ENCODE measurements around the gene DR1. TPM values are rescaled to one million over a fixed set of nuclear protein-coding genes. Genes with fewer than 3 reads are reported as not detected.

The DR1 gene
- total RNA-seq, 1 experiment from 2014 or later = 48.6 TPM

DNA sequence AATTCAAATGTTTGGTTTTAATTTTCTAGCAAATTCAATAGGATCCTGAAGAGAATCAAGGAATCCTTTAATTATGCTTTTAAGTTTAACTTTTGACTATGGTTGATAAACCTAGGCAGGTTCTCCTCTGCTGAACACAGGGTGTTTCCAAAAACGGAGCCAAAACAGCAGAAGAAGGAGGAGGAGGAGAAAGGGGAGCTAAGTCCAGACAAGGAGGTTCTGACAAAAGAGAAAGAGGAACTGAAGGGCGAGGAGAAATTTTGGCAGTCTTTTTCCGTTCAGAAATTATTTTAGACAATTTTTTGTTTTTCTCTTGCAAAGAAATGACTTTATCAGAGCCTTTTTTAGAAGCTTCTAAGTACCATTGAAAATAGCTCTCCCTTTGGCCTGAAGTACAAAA is 69.0 kb downstream of the DR1 start:
- no peaks in the 10 kb centered on the region for H3F3A ChIP-seq (ENCODE audit: low read length, unreplicated experiment)
- ChIA-PET CTCF (no interaction called here), POLR2A (ENCODE audit: unreplicated experiment) (no interaction called here)
- no peaks in the 10 kb centered on the region for H3K9me3 ChIP-seq (ENCODE audit: low read length)
- no peak overlapping the region for H3K4me2 ChIP-seq (ENCODE audit: low read length)
- no peak overlapping the region for H3K9ac ChIP-seq (ENCODE audit: low read length)
- intact Hi-C loops (cut with micrococcal nuclease) = no loop called here
- ATAC-seq = no peak
- TF ChIP-seq EZH2 (IDR thresholded peaks at IDR 0.05; ENCODE audit: low read length, unreplicated experiment) (no peak), EZH2phosphoT487 (IDR thresholded peaks at IDR 0.05; ENCODE audit: borderline replicate concordance, low read length) (no peak)
- TF ChIP-seq, protein P1, sequence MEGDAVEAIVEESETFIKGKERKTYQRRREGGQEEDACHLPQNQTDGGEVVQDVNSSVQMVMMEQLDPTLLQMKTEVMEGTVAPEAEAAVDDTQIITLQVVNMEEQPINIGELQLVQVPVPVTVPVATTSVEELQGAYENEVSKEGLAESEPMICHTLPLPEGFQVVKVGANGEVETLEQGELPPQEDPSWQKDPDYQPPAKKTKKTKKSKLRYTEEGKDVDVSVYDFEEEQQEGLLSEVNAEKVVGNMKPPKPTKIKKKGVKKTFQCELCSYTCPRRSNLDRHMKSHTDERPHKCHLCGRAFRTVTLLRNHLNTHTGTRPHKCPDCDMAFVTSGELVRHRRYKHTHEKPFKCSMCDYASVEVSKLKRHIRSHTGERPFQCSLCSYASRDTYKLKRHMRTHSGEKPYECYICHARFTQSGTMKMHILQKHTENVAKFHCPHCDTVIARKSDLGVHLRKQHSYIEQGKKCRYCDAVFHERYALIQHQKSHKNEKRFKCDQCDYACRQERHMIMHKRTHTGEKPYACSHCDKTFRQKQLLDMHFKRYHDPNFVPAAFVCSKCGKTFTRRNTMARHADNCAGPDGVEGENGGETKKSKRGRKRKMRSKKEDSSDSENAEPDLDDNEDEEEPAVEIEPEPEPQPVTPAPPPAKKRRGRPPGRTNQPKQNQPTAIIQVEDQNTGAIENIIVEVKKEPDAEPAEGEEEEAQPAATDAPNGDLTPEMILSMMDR (conservative IDR thresholded peaks at IDR 0.05; ENCODE audit: low read depth, low read length) = no peak
- no peak overlapping the region for H3K4me3 ChIP-seq (ENCODE audit: low read length)
- H3K27ac ChIP-seq (ENCODE audit: low read length) = no peak overlapping the region
- H3K27me3 ChIP-seq (ENCODE audit: low read length) = no peaks in the 10 kb centered on the region
- no peak overlapping the region for H2AFZ ChIP-seq (ENCODE audit: low read length)
- no peaks in the 10 kb centered on the region for H3K4me1 ChIP-seq (ENCODE audit: insufficient read depth, low read length)
- no TSS peak for BruUV-seq (replicated peaks)
- H3K9me2 ChIP-seq (replicated peaks; ENCODE audit: low read length) = no peaks in the 10 kb centered on the region
- no peaks in the 10 kb centered on the region for H3K79me2 ChIP-seq (ENCODE audit: low read length)
- no peaks in the 10 kb centered on the region for H3K36me3 ChIP-seq (ENCODE audit: low read depth, low read length)
- no peaks in the 10 kb centered on the region for H4K20me1 ChIP-seq (ENCODE audit: low read length)
- DNase-seq = no peak

DNA sequence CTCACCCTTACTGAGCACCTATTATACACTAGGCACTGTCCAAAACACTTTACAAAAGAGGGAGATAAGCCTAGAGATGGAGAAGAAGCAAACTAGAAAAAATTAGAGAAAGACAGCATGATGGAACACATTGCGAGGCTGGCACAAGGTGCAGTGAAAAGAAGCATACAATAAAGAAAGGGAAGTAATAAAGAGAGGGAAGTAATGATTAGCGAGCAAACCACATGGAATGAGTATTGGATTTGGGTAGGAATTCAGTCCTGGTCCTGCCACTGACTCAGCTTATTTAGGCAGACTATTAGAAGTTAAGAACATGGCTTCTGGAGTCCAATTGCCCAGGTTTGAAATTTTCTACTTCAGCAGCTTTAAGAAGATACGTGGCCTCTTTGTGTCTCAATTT is 69.6 kb downstream of the DR1 start:
- Histone ChIP-seq H3K9ac (ENCODE audit: low read length) (no peak overlapping the region), H3K79me2 (ENCODE audit: low read length) (no peaks in the 10 kb centered on the region), H3K27me3 (ENCODE audit: low read length) (no peaks in the 10 kb centered on the region), H3K36me3 (ENCODE audit: low read depth, low read length) (no peaks in the 10 kb centered on the region), H4K20me1 (ENCODE audit: low read length) (no peaks in the 10 kb centered on the region), H3K27ac (ENCODE audit: low read length) (no peak overlapping the region), H3K4me2 (ENCODE audit: low read length) (no peak overlapping the region), H3K4me1 (ENCODE audit: insufficient read depth, low read length) (no peaks in the 10 kb centered on the region), H3F3A (ENCODE audit: low read length, unreplicated experiment) (no peaks in the 10 kb centered on the region), H3K9me3 (ENCODE audit: low read length) (no peaks in the 10 kb centered on the region), H3K9me2 (replicated peaks; ENCODE audit: low read length) (no peaks in the 10 kb centered on the region), H2AFZ (ENCODE audit: low read length) (no peak overlapping the region), H3K4me3 (ENCODE audit: low read length) (no peak overlapping the region)
- POLR2A ChIA-PET (ENCODE audit: unreplicated experiment) = no interaction called here
- ATAC-seq = no peak
- intact Hi-C loops (cut with micrococcal nuclease) = no loop called here
- TF ChIP-seq, protein P1 (conservative IDR thresholded peaks at IDR 0.05; ENCODE audit: low read depth, low read length) = no peak
- TF ChIP-seq EZH2 (IDR thresholded peaks at IDR 0.05; ENCODE audit: low read length, unreplicated experiment) (no peak), EZH2phosphoT487 (IDR thresholded peaks at IDR 0.05; ENCODE audit: borderline replicate concordance, low read length) (no peak)
- no peak for DNase-seq
- CTCF ChIA-PET = no interaction called here
- no TSS peak for BruUV-seq (replicated peaks)

DNA sequence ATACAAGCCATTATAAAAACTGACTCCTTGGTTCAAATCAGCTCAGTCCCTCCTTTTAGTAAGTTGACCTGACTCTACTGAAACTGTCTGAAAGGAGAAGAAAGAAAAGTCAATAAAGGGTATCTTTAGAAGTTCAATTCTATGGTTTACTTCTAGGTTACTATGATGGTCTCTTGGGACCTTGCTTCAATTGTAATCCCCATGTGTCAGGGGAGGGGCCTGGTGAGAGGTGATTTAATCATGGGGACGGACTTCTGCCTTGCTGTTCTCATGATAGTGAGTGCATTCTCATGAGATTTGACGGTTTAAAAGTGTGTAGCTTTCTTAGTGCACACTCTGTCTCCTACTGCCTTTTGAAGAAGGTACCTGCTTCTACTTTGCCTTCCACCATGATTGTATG is 70.5 kb downstream of the DR1 start:
- DNase-seq (no peak), ATAC-seq (no peak)
- Histone ChIP-seq H3F3A (ENCODE audit: low read length, unreplicated experiment) (no peaks in the 10 kb centered on the region), H3K4me3 (ENCODE audit: low read length) (no peak overlapping the region), H3K9ac (ENCODE audit: low read length) (no peak overlapping the region), H3K79me2 (ENCODE audit: low read length) (no peaks in the 10 kb centered on the region), H3K4me2 (ENCODE audit: low read length) (no peak overlapping the region), H2AFZ (ENCODE audit: low read length) (no peak overlapping the region), H3K9me3 (ENCODE audit: low read length) (no peaks in the 10 kb centered on the region), H3K36me3 (ENCODE audit: low read depth, low read length) (no peaks in the 10 kb centered on the region), H3K4me1 (ENCODE audit: insufficient read depth, low read length) (no peaks in the 10 kb centered on the region), H4K20me1 (ENCODE audit: low read length) (no peaks in the 10 kb centered on the region), H3K27me3 (ENCODE audit: low read length) (no peaks in the 10 kb centered on the region), H3K27ac (ENCODE audit: low read length) (no peak overlapping the region), H3K9me2 (replicated peaks; ENCODE audit: low read length) (no peaks in the 10 kb centered on the region)
- no TSS peak for BruUV-seq (replicated peaks)
- intact Hi-C loops (cut with micrococcal nuclease) = no loop called here
- ChIA-PET CTCF (no interaction called here), POLR2A (ENCODE audit: unreplicated experiment) (no interaction called here)
- TF ChIP-seq EZH2 (IDR thresholded peaks at IDR 0.05; ENCODE audit: low read length, unreplicated experiment) (no peak), EZH2phosphoT487 (IDR thresholded peaks at IDR 0.05; ENCODE audit: borderline replicate concordance, low read length) (no peak)
- TF ChIP-seq, protein P1 (conservative IDR thresholded peaks at IDR 0.05; ENCODE audit: low read depth, low read length) = no peak

Other genes with a start within 250 kb of the DR1 start
- gene TMED5, start 165.5 kb upstream of the DR1 start, total RNA-seq (2014; rRNA removed) = 51.6 and 59.2 TPM in 2 replicates
- 8.8 and 18.9 TPM in 2 replicates for gene CCDC18, start 165.2 kb upstream of the DR1 start, total RNA-seq (2014; rRNA removed)
- 27.6 and 28.3 TPM in 2 replicates for gene FNBP1L, start 102.2 kb downstream of the DR1 start, total RNA-seq (2014; rRNA removed)

All from PC-3 (cell line).